ENCODE data around the gene VPS45.

Gene VPS45

DNA sequence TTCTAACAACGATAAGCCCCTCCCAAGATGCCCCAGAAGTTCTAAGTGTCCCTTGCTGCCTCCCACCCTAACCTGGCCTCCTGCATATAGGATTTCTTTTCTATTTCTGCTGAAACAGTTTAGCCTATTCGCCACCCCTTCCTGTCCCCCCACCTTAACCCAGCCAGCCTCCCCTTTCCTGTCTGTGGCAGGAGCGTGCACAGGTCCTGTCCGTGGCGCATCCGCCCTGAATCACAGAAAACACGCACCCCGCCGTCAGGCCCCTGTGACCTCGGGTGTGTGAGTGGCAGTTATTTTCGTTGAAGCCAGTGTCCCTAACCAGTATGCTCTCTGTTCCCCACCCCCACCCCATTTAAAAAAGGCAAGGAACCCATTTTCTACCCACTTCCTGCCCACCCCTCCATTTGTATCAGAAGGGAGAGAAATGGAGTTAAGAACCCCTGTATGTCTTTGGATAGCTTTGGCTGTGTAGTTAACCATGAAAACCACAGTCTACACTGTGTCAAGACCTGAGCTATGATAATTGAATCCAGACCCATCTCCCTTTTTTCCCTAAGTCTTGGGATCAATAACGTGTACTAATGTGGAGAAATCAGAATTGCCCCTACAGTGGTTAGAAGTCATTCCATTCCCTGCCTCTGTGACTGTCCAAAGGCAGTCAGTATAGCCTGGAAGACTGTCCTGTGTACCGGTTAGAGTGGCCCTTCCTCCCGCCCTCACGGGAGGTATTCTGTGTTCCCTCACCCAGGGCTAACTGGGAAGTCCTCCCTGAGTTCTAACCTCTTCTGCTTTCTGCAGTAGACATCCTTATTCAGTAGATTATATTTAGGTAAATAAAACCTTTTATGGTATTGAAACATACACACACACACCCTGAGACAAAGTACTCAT lies 84.0 kb downstream of the VPS45 start:
- peaks cover 3% of the 10 kb centered on the region; the same call in 1 of the 2 replicates for H3K4me1 ChIP-seq (ENCODE audit: control insufficient read depth, insufficient read depth, low read length)
- ChIA-PET POLR2A (interaction anchor here (1.0 to 1.2 kb wide), 2 partner anchors 9 to 10 kb away, joined by 3 read pairs; no protein-coding TSS in a partner anchor), CTCF (interaction anchor here (0.5 to 3.3 kb wide), 4 partner anchors 7 to 341 kb away, joined by 3 to 18 read pairs (median 4); no protein-coding TSS in a partner anchor)
- no peaks in the 10 kb centered on the region for H3K9me3 ChIP-seq (ENCODE audit: control insufficient read depth, insufficient read depth, low read depth, low read length)
- TF ChIP-seq ZNF2 (tag by site-specific recombination; IDR thresholded peaks at IDR 0.05): no peak
- no peak for TF ChIP-seq ZNF37A (tag by site-specific recombination; IDR thresholded peaks at IDR 0.05)
- TF ChIP-seq ZFP3 (tag by site-specific recombination; IDR thresholded peaks at IDR 0.05; ENCODE audit: low read depth): no peak
- TF ChIP-seq ZNF777 (tag by site-specific recombination; IDR thresholded peaks at IDR 0.05; ENCODE audit: borderline replicate concordance): no peak
- TF ChIP-seq GLIS2 (tag by site-specific recombination; IDR thresholded peaks at IDR 0.05): no peak
- TF ChIP-seq ZNF571 (tag by site-specific recombination; IDR thresholded peaks at IDR 0.05): no peak
- no peak for TF ChIP-seq YY2 (tag by site-specific recombination; IDR thresholded peaks at IDR 0.05)
- no peak for TF ChIP-seq OSR2 (tag by site-specific recombination; IDR thresholded peaks at IDR 0.05)
- TF ChIP-seq ZNF302 (tag by site-specific recombination; IDR thresholded peaks at IDR 0.05; ENCODE audit: low read depth): no peak
- no peak for TF ChIP-seq ZNF394 (tag by site-specific recombination; IDR thresholded peaks at IDR 0.05; ENCODE audit: borderline replicate concordance)
- TF ChIP-seq ZBTB8A (tag by site-specific recombination; IDR thresholded peaks at IDR 0.05): no peak
- TF ChIP-seq ZIC2 (tag by site-specific recombination; IDR thresholded peaks at IDR 0.05): no peak
- TF ChIP-seq ZNF26 (tag by site-specific recombination; IDR thresholded peaks at IDR 0.05): no peak
- no peak for TF ChIP-seq ZNF280C (tag by site-specific recombination; IDR thresholded peaks at IDR 0.05)
- no peak for TF ChIP-seq ZNF837 (tag by site-specific recombination; IDR thresholded peaks at IDR 0.05)
- TF ChIP-seq, protein P1, sequence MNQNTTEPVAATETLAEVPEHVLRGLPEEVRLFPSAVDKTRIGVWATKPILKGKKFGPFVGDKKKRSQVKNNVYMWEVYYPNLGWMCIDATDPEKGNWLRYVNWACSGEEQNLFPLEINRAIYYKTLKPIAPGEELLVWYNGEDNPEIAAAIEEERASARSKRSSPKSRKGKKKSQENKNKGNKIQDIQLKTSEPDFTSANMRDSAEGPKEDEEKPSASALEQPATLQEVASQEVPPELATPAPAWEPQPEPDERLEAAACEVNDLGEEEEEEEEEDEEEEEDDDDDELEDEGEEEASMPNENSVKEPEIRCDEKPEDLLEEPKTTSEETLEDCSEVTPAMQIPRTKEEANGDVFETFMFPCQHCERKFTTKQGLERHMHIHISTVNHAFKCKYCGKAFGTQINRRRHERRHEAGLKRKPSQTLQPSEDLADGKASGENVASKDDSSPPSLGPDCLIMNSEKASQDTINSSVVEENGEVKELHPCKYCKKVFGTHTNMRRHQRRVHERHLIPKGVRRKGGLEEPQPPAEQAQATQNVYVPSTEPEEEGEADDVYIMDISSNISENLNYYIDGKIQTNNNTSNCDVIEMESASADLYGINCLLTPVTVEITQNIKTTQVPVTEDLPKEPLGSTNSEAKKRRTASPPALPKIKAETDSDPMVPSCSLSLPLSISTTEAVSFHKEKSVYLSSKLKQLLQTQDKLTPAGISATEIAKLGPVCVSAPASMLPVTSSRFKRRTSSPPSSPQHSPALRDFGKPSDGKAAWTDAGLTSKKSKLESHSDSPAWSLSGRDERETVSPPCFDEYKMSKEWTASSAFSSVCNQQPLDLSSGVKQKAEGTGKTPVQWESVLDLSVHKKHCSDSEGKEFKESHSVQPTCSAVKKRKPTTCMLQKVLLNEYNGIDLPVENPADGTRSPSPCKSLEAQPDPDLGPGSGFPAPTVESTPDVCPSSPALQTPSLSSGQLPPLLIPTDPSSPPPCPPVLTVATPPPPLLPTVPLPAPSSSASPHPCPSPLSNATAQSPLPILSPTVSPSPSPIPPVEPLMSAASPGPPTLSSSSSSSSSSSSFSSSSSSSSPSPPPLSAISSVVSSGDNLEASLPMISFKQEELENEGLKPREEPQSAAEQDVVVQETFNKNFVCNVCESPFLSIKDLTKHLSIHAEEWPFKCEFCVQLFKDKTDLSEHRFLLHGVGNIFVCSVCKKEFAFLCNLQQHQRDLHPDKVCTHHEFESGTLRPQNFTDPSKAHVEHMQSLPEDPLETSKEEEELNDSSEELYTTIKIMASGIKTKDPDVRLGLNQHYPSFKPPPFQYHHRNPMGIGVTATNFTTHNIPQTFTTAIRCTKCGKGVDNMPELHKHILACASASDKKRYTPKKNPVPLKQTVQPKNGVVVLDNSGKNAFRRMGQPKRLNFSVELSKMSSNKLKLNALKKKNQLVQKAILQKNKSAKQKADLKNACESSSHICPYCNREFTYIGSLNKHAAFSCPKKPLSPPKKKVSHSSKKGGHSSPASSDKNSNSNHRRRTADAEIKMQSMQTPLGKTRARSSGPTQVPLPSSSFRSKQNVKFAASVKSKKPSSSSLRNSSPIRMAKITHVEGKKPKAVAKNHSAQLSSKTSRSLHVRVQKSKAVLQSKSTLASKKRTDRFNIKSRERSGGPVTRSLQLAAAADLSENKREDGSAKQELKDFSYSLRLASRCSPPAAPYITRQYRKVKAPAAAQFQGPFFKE (tag by site-specific recombination; IDR thresholded peaks at IDR 0.05; ENCODE audit: borderline replicate concordance): no peak
- no peak for TF ChIP-seq ZEB2 (tag by site-specific recombination; IDR thresholded peaks at IDR 0.05)
- no peak for TF ChIP-seq ZNF561 (tag by site-specific recombination; IDR thresholded peaks at IDR 0.05; ENCODE audit: borderline replicate concordance)
- TF ChIP-seq ZNF654 (tag by site-specific recombination; IDR thresholded peaks at IDR 0.05; ENCODE audit: low read depth): no peak
- H3K4me3 ChIP-seq (ENCODE audit: low read depth, low read length): peak overlapping the region; percentile 61
- peaks cover 0 to 42% of the 10 kb centered on the region in 2 experiments; a peak in 2 of 3 replicates for H3K36me3 ChIP-seq (ENCODE audit: control insufficient read depth in 2 of 2, insufficient read depth in 1 of 2, low read length in 2 of 2)
- no peak overlapping the region for H3K27ac ChIP-seq (ENCODE audit: extremely low read depth, low read depth, low read length)
